K562 (cell line): ENCODE results near the gene KSR2. TPM values are rescaled to one million over a fixed set of nuclear protein-coding genes. Genes with fewer than 3 reads are reported as not detected.

Experiments
- ATAC-seq: fragments of 200-7000 bp; cut with Tn5 transposase; 3 replicates; pipeline ENCODE4 v1.9.1; 2020; ENCODE audit warnings: moderate library complexity
- BruUV-seq: library from RNA; stranded (reverse); fragments of 400-500 nt; replicated peaks from 2 replicates; lab custom pipeline; 2021; lab: Mats Ljungman, UMichigan
- CTCF ChIA-PET: fragments of 300-600 bp; formaldehyde crosslinking; extraction: SDS; loops from one replicate; lab custom pipeline; 2021; ENCODE audit warnings: low intra/inter-chr PET ratio; lab: Yijun Ruan, JAX
- POLR2A ChIA-PET: fragments of 300-600, 350-650 bp; sonication (Branson Sonifier 250); formaldehyde crosslinking; extraction: SDS; loops from one replicate; lab custom pipeline; 2021; ENCODE audit warnings: antibody characterized with exemption, inconsistent platforms; lab: Yijun Ruan, JAX
- DNase-seq, 4 experiments: peaks; one replicate each; pipeline versions ENCODE4 v3.0.0 to v3.0.0-alpha.2; 2011 to 2018; ENCODE audit warnings: low spot score in 3 of 4, mixed read lengths in 3 of 4; ENCODE audit errors: extremely low read depth in 1 of 4
- FAIRE-seq: peaks from 2 replicates; lab custom pipeline; 2011; peaks lifted over from hg19 to GRCh38; lab: Jason Lieb, UNC
- H2AFZ ChIP-seq: 2 replicates; pipeline ENCODE4 v1.6.0; 2011; ENCODE audit warnings: low read depth, low read length, control low read depth, inconsistent platforms
- H3K27ac ChIP-seq: fragments of 200-600 bp; 3 replicates; pipeline ENCODE4 v1.8.0; 2011; ENCODE audit warnings: low read depth, mild to moderate bottlenecking, control low read depth, inconsistent platforms, low read length, moderate library complexity, mixed read lengths; ENCODE audit errors: extremely low read depth
- H3K27me3 ChIP-seq, 2 experiments: fragments of 300-600 bp in 1 of 2; 2 replicates in 1 of 2; 3 replicates in 1 of 2; pipeline versions ENCODE4 v1.6.0 to v1.8.0; 2011; ENCODE audit warnings: inconsistent platforms in 2 of 2, low read length in 2 of 2, mild to moderate bottlenecking in 1 of 2, mixed read lengths in 1 of 2, moderate library complexity in 1 of 2; ENCODE audit not compliant: control insufficient read depth in 2 of 2, insufficient read depth in 2 of 2
- H3K36me3 ChIP-seq: fragments of 300-600 bp; 3 replicates; pipeline ENCODE4 v1.8.0; 2011; ENCODE audit warnings: mild to moderate bottlenecking, low read length, inconsistent platforms; ENCODE audit not compliant: control insufficient read depth, insufficient read depth
- H3K4me1 ChIP-seq, 2 experiments: fragments of 200-600 bp in 1 of 2; replicated peaks in 1 of 2; 2 replicates in 1 of 2; 3 replicates in 1 of 2; pipeline versions ENCODE4 v1.5.1 to v1.8.0; 2011; ENCODE audit warnings: inconsistent platforms in 2 of 2, low read length in 2 of 2, mild to moderate bottlenecking in 1 of 2, mixed read lengths in 1 of 2, moderate library complexity in 1 of 2; ENCODE audit not compliant: control insufficient read depth in 2 of 2, insufficient read depth in 2 of 2
- H3K4me2 ChIP-seq: 2 replicates; pipeline ENCODE4 v1.6.1; 2011; ENCODE audit warnings: low read length, control low read depth, inconsistent platforms, mixed read lengths; ENCODE audit not compliant: insufficient read depth
- H3K4me3 ChIP-seq: fragments of 200-600 bp; sonication (generic), shearing (Covaris generic); 2 replicates; pipeline ENCODE4 v1.5.1; 2016; ENCODE audit warnings: control low read depth, inconsistent platforms
- H3K79me2 ChIP-seq: fragments of 200-600 bp; 3 replicates; pipeline ENCODE4 v1.8.0; 2011; ENCODE audit warnings: low read length, inconsistent platforms; ENCODE audit not compliant: control insufficient read depth, insufficient read depth
- H3K9ac ChIP-seq, 2 experiments: 2 replicates each; pipeline versions ENCODE4 v1.6.0 to v1.6.1; 2011; ENCODE audit warnings: low read depth in 2 of 2, low read length in 2 of 2, control low read depth in 1 of 2, inconsistent platforms in 1 of 2, mild to moderate bottlenecking in 1 of 2, mixed read lengths in 1 of 2; ENCODE audit not compliant: insufficient read depth in 1 of 2
- H3K9me1 ChIP-seq: one replicate; pipeline ENCODE4 v1.6.0; 2011; ENCODE audit warnings: inconsistent platforms, mild to moderate bottlenecking, low read length, moderate library complexity; ENCODE audit not compliant: control insufficient read depth, insufficient read depth
- H3K9me3 ChIP-seq: replicated peaks from 2 replicates; pipeline ENCODE4 v1.5.1; 2011; ENCODE audit warnings: low read depth, low read length, inconsistent platforms; ENCODE audit not compliant: control insufficient read depth, insufficient read depth
- H4K20me1 ChIP-seq: replicated peaks from 2 replicates; pipeline ENCODE4 v1.6.1; 2011; ENCODE audit warnings: low read length, inconsistent platforms, mixed read lengths; ENCODE audit not compliant: control insufficient read depth, insufficient read depth
- ARNT ChIP-seq, 2 experiments: fragments of 450-650 bp; IDR thresholded peaks; 2 replicates each; pipeline ENCODE4 v1.6.1; 2016; ENCODE audit warnings: mild to moderate bottlenecking in 1 of 2
- ATF3 ChIP-seq, 2 experiments: fragments of 450-650 bp in 1 of 2; sonication (generic) in 1 of 2; formaldehyde crosslinking in 1 of 2; IDR thresholded peaks in 1 of 2; conservative IDR thresholded peaks in 1 of 2; 2 replicates each; pipeline versions ENCODE4 v1.6.1 to v1.8.1; 2016 to 2023; ENCODE audit warnings: mild to moderate bottlenecking in 2 of 2, moderate library complexity in 2 of 2, inconsistent platforms in 1 of 2, missing genetic modification reagents in 1 of 2
- ETS1 ChIP-seq: conservative IDR thresholded peaks from 2 replicates; pipeline ENCODE4 v1.6.1; 2011; ENCODE audit warnings: low read depth, mild to moderate bottlenecking, low read length; ENCODE audit not compliant: control insufficient read depth
- PHB ChIP-seq: fragments of 250-450 bp; sonication (Bioruptor Pico); IDR thresholded peaks from 2 replicates; pipeline ENCODE4 v1.5.0; 2021
- PTRF ChIP-seq: fragments of 450-650 bp; IDR thresholded peaks from 2 replicates; pipeline ENCODE4 v1.6.1; 2016; ENCODE audit warnings: mild to moderate bottlenecking, missing genetic modification characterization, missing compliant biosample characterization
- TCF15 ChIP-seq: fragments of 250-450 bp; sonication (Bioruptor Pico); IDR thresholded peaks from 2 replicates; pipeline ENCODE4 v1.8.0; 2022; ENCODE audit warnings: moderate library complexity, mild to moderate bottlenecking, inconsistent platforms
- ZBTB34 ChIP-seq: fragments of 250-450 bp; sonication (Bioruptor Pico); IDR thresholded peaks from 2 replicates; pipeline ENCODE4 v1.8.0; 2021; ENCODE audit warnings: mild to moderate bottlenecking, moderate library complexity
- ZKSCAN3 ChIP-seq: fragments of 250-450 bp; sonication (Bioruptor Pico); IDR thresholded peaks from 2 replicates; pipeline ENCODE4 v1.4.0; 2020
- ZNF280B ChIP-seq: fragments of 250-450 bp; sonication (Bioruptor Pico); IDR thresholded peaks from 2 replicates; pipeline ENCODE4 v1.5.1; 2021; ENCODE audit warnings: mild to moderate bottlenecking
- WGBS: fragments of 100-300 bp; shearing (Covaris generic); methylation state at CpG from one replicate; pipeline ENCODE4 v1.1.6; 2016; ENCODE audit warnings: low coverage, mixed read lengths; ENCODE audit not compliant: insufficient coverage; ENCODE audit errors: missing lambda C conversion rate; 5-methylcytosine and 5-hydroxymethylcytosine counted together
- in situ Hi-C: fragments of 300-500 bp; cut with MboI; formaldehyde crosslinking; loops from 4 replicates; pipeline ENCODE4 v1.15.0; 2018; ENCODE audit warnings: inconsistent platforms, mixed read lengths
- intact Hi-C: fragments of 100-400 bp; cut with micrococcal nuclease; formaldehyde crosslinking; loops from 2 replicates; pipeline ENCODE4 v1.14.2; 2022
- polyA plus RNA-seq, 8 experiments: library from polyadenylated mRNA; depleted of rRNA in 4 of 8; stranded (reverse) in 5 of 8; unstranded in 3 of 8; fragments of >200 nt; fragmentation: Nextera tagmentation in 2 of 8; fragmentation: Illumina TruSeq in 1 of 8; extraction: Ambion mirVana in 2 of 8; extraction: Trizol in 1 of 8; gene quantifications; 2 replicates each; pipeline versions ENCODE4 v1.2.1 to v1.2.3, GENCODE V29; 2011 to 2014; ENCODE audit warnings: inconsistent platforms in 1 of 8, missing spikeins in 1 of 8
- total RNA-seq, 7 experiments: library from RNA; depleted of rRNA in 6 of 7; stranded (reverse); fragments of >200 nt in 6 of 7; fragmentation: Illumina TruSeq in 2 of 7; extraction: Trizol in 2 of 7; gene quantifications; 2 replicates each; pipeline versions ENCODE4 v1.2.1 to v1.2.3, GENCODE V29; 2011 to 2021; ENCODE audit warnings: low replicate concordance in 1 of 7

The KSR2 gene
- total and polyA plus RNA-seq, 9 of the 15 experiments (the other 6 are each of a cell fraction or from before 2014, with no cell fraction given), result not detected

GRCh38 chr12:118015944-118016343 is 47.2 kb upstream of the KSR2 start:
- Histone ChIP-seq H3K9ac (peak overlapping the region in 1 of 2 experiments; percentile 92; a peak in 1 of 4 replicates), H3K79me2 (peaks cover 42% of the 10 kb centered on the region), H3K36me3 (peaks cover 36% of the 10 kb centered on the region), H3K9me3 (no peaks in the 10 kb centered on the region), H3K4me2 (peak overlapping the region; percentile 85), H3K27ac (no peak overlapping the region), H3K27me3 (no peaks in the 10 kb centered on the region), H3K4me3 (peak overlapping the region; percentile 57), H3K9me1 (no peaks in the 10 kb centered on the region), H2AFZ (peak overlapping the region; percentile 83), H4K20me1 (no peaks in the 10 kb centered on the region), H3K4me1 (peaks cover 16 to 25% of the 10 kb centered on the region in 2 experiments)
- no TSS peak for BruUV-seq
- no peak for ATAC-seq
- CTCF ChIA-PET, result interaction anchor here (0.7 kb wide), 1 partner anchor 380 kb away, joined by 3 read pairs; no protein-coding TSS in a partner anchor
- no peak for FAIRE-seq
- in situ Hi-C loops (no loop called here), intact Hi-C loops (no loop called here)
- 20% methylated on average over 9 of the region's 9 CpGs for WGBS
- DNase-seq, result no peak
- POLR2A ChIA-PET, result interaction anchor here (0.5 to 2.0 kb wide), 3 partner anchors 12 to 1485 kb away, joined by 4 to 13 read pairs (median 4); no protein-coding TSS in a partner anchor
- TF ChIP-seq ZBTB34 (no peak), ARNT (IDR thresholded peaks at IDR 0.05) (0 out of 4 replicates have a peak, but pooled peaks of 1 of the 2 experiments have one; percentile 54)

- no peak overlapping the region for H3K4me3 ChIP-seq
- in situ Hi-C loops, result no loop called here
- peaks cover 16 to 25% of the 10 kb centered on the region in 2 experiments for H3K4me1 ChIP-seq
- no peak for FAIRE-seq
- peak overlapping the region; percentile 83; the same call in 1 of the 2 replicates for H2AFZ ChIP-seq
- no peak for ATAC-seq
- H3K4me2 ChIP-seq, result no peak overlapping the region
- no peak overlapping the region for H3K27ac ChIP-seq
- DNase-seq, result no peak
- WGBS, result 82% methylated on average over 2 of the region's 2 CpGs
- H3K9me1 ChIP-seq, result no peaks in the 10 kb centered on the region
- no peak overlapping the region for H3K9ac ChIP-seq
- H3K9me3 ChIP-seq, result no peaks in the 10 kb centered on the region
- no TSS peak for BruUV-seq
- no peaks in the 10 kb centered on the region for H4K20me1 ChIP-seq
- ChIA-PET POLR2A (no interaction called here), CTCF (no interaction called here)
- peaks cover 38% of the 10 kb centered on the region for H3K79me2 ChIP-seq
- no peaks in the 10 kb centered on the region for H3K27me3 ChIP-seq
- intact Hi-C loops, result no loop called here
- peaks cover 30% of the 10 kb centered on the region for H3K36me3 ChIP-seq
- TF ChIP-seq PTRF (tag) (no peak), ATF3 (IDR thresholded peaks at IDR 0.05) (peak; percentile 46; the same call in 1 of the 2 replicates), ATF3 (CRISPR knock-in tag; conservative IDR thresholded peaks at IDR 0.05) (no peak), ZNF280B (CRISPR knock-in tag) (no peak), ZKSCAN3 (no peak), PHB (CRISPR knock-in tag) (no peak), TCF15 (CRISPR knock-in tag) (no peak), ETS1 (no peak)
Measured at GRCh38 chr12:118015306-118015705, 46.5 kb upstream of the KSR2 start.
